HepG2 (cell line): ENCODE results near the gene FAM177B. TPM values are rescaled to one million over a fixed set of nuclear protein-coding genes. Genes with fewer than 3 reads are reported as not detected.

Experiments
- ATAC-seq: fragments of 200-7000 bp; cut with Tn5 transposase; 3 replicates; pipeline ENCODE4 v1.9.1; 2020; ENCODE audit warnings: mild to moderate bottlenecking, moderate library complexity
- BruUV-seq: library from RNA; stranded (reverse); fragments of 400-500 nt; replicated peaks from 2 replicates; lab custom pipeline; 2021; lab: Mats Ljungman, UMichigan
- CTCF ChIA-PET: fragments of 300-600 bp; formaldehyde crosslinking; extraction: SDS; loops from one replicate; lab custom pipeline; 2021; ENCODE audit warnings: low total read pairs, inconsistent platforms, low intra/inter-chr PET ratio; lab: Yijun Ruan, JAX
- POLR2A ChIA-PET: fragments of 350-600 bp; sonication (Branson Sonifier 250); formaldehyde crosslinking; loops from one replicate; lab custom pipeline; 2020; ENCODE audit warnings: antibody characterized with exemption, inconsistent platforms; lab: Yijun Ruan, JAX
- DNase-seq: peaks from one replicate; pipeline ENCODE4 v3.0.0-alpha.2; 2015; ENCODE audit warnings: low spot score
- FAIRE-seq: peaks from 3 replicates; lab custom pipeline; 2011; peaks lifted over from hg19 to GRCh38; lab: Jason Lieb, UNC
- H2AFZ ChIP-seq: one replicate; pipeline ENCODE4 v1.6.1; 2011; ENCODE audit warnings: low read length, inconsistent platforms
- H3K27ac ChIP-seq: fragments of 300-600 bp; 3 replicates; pipeline ENCODE4 v1.8.0; 2011; ENCODE audit warnings: mixed run types, mild to moderate bottlenecking, mixed read lengths, low read length, inconsistent platforms; ENCODE audit not compliant: insufficient read depth; ENCODE audit errors: extremely low read length
- H3K27me3 ChIP-seq, 2 experiments: fragments of 200-600 bp in 1 of 2; 2 replicates in 1 of 2; 3 replicates in 1 of 2; pipeline versions ENCODE4 v1.6.0 to v1.8.0; 2011; ENCODE audit warnings: low read length in 2 of 2, mild to moderate bottlenecking in 2 of 2, moderate library complexity in 2 of 2, inconsistent platforms in 1 of 2; ENCODE audit not compliant: insufficient read depth in 2 of 2, control insufficient read depth in 1 of 2
- H3K36me3 ChIP-seq, 2 experiments: fragments of 200-600 bp in 1 of 2; replicated peaks in 1 of 2; 2 replicates in 1 of 2; 3 replicates in 1 of 2; pipeline versions ENCODE4 v1.5.1 to v1.8.0; 2011; ENCODE audit warnings: low read length in 2 of 2, inconsistent platforms in 1 of 2; ENCODE audit not compliant: insufficient read depth in 2 of 2, control insufficient read depth in 1 of 2
- H3K4me1 ChIP-seq: 2 replicates; pipeline ENCODE4 v1.5.1; 2012; ENCODE audit warnings: low read length, inconsistent platforms; ENCODE audit not compliant: insufficient read depth
- H3K4me2 ChIP-seq: 2 replicates; pipeline ENCODE4 v1.6.0; 2011; ENCODE audit warnings: low read depth, low read length, inconsistent platforms
- H3K4me3 ChIP-seq, 3 experiments: fragments of 200-600 bp in 1 of 3; sonication (generic), shearing (Covaris generic) in 1 of 3; replicated peaks in 1 of 3; 2 replicates each; pipeline ENCODE4 v1.5.1; 2011 to 2016; ENCODE audit warnings: low read length in 3 of 3, inconsistent platforms in 2 of 3, low read depth in 2 of 3, mild to moderate bottlenecking in 2 of 3, control low read depth in 1 of 3, mixed read lengths in 1 of 3; ENCODE audit not compliant: insufficient read depth in 1 of 3
- H3K79me2 ChIP-seq: one replicate; pipeline ENCODE4 v1.6.1; 2011; ENCODE audit warnings: low read length, inconsistent platforms; ENCODE audit not compliant: insufficient read depth
- H3K9ac ChIP-seq: 2 replicates; pipeline ENCODE4 v1.6.0; 2011; ENCODE audit warnings: mild to moderate bottlenecking, low read depth, low read length, inconsistent platforms; ENCODE audit not compliant: insufficient read depth
- H3K9me3 ChIP-seq: 2 replicates; pipeline ENCODE4 v1.5.1; 2012; ENCODE audit warnings: mild to moderate bottlenecking, low read length
- H4K20me1 ChIP-seq: 2 replicates; pipeline ENCODE4 v1.6.0; 2011; ENCODE audit warnings: inconsistent platforms, mild to moderate bottlenecking, low read length, moderate library complexity; ENCODE audit not compliant: insufficient read depth
- CEBPG ChIP-seq: IDR thresholded peaks from 2 replicates; pipeline ENCODE4 v1.6.1; 2016
- KDM6A ChIP-seq: IDR thresholded peaks from 2 replicates; pipeline ENCODE4 v1.6.1; 2016; ENCODE audit warnings: low read depth
- SRSF1 ChIP-seq: fragments of 200-400 bp; formaldehyde crosslinking; optimal IDR thresholded peaks from 2 replicates; pipeline ENCODE3; 2017; ENCODE audit warnings: mild to moderate bottlenecking, low read depth, low read length, moderate library complexity
- ZNF142 ChIP-seq: sonication (generic); formaldehyde crosslinking; IDR thresholded peaks from 2 replicates; pipeline ENCODE4 v1.4.0; 2020; ENCODE audit warnings: missing genetic modification reagents
- WGBS: methylation state at CpG from one replicate; pipeline ENCODE4 v1.1.6; 2017; ENCODE audit warnings: low lambda C conversion rate; 5-methylcytosine and 5-hydroxymethylcytosine counted together
- in situ Hi-C: cut with HindIII; loops from 2 replicates; pipeline ENCODE4 v1.10.0; 2017; ENCODE audit warnings: low pct_unique_long_range_greater_than_20kb; ENCODE audit not compliant: extremely low pct_ligation_motif_present
- intact Hi-C: fragments of 100-400 bp; cut with micrococcal nuclease; formaldehyde crosslinking; loops from one replicate; pipeline ENCODE4 v1.10.0; 2022; ENCODE audit not compliant: unreplicated experiment
- polyA plus RNA-seq, 8 experiments: library from polyadenylated mRNA; depleted of rRNA in 3 of 8; stranded (reverse) in 7 of 8; unstranded in 1 of 8; fragments of >200 nt; fragmentation: Illumina TruSeq in 4 of 8; extraction: Trizol in 4 of 8; gene quantifications; 2 replicates each; pipeline versions ENCODE4 v1.2.1 to v1.2.3, GENCODE V29; 2011 to 2016; ENCODE audit warnings: low read depth in 4 of 8, missing spikeins in 1 of 8, mixed read lengths in 1 of 8; ENCODE audit not compliant: insufficient read depth in 1 of 8
- total RNA-seq, 5 experiments: library from RNA; depleted of rRNA; stranded (reverse); fragments of >200 nt; fragmentation: Illumina TruSeq; extraction: Trizol; gene quantifications; 2 replicates each; pipeline ENCODE4 v1.2.3, GENCODE V29; 2016; ENCODE audit warnings: low read depth in 1 of 5

The FAM177B gene
- total and polyA plus RNA-seq, 2 of the 13 experiments (the other 11 are each of a cell fraction or from before 2014, with no cell fraction given): 0.05 TPM; not detected in 1

GRCh38 chr1:222739465-222739864, 2.5 kb downstream of the FAM177B start (continued):
- no peak for TF ChIP-seq SRSF1

- Histone ChIP-seq H3K36me3 (0 out of 5 replicates have a peak, but pooled peaks cover 0 to 6% of the 10 kb centered on the region in 2 experiments), H3K27ac (no peak overlapping the region), H3K4me3 (no peak overlapping the region), H3K9ac (no peak overlapping the region), H3K9me3 (no peaks in the 10 kb centered on the region), H3K4me2 (no peak overlapping the region), H3K79me2 (no peaks in the 10 kb centered on the region), H3K27me3 (no peaks in the 10 kb centered on the region), H3K4me1 (no peaks in the 10 kb centered on the region), H4K20me1 (no peaks in the 10 kb centered on the region), H2AFZ (no peak overlapping the region)
- 6% methylated on average over 1 of the region's 1 CpG for WGBS
- intact Hi-C loops: loop anchor here (1.0 kb wide), 1 partner anchor 341 kb away; no protein-coding TSS in a partner anchor
- in situ Hi-C loops: no loop called here
- POLR2A ChIA-PET: no interaction called here
- DNase-seq (no peak), ATAC-seq (0 out of 3 replicates have a peak, but pooled peaks have one; percentile 28), FAIRE-seq (no peak)
- TF ChIP-seq CEBPG (CRISPR knock-in tag): 0 out of 2 replicates have a peak, but pooled peaks have one; percentile 21
- no peak for TF ChIP-seq ZNF142 (CRISPR knock-in tag)
- TF ChIP-seq KDM6A (CRISPR knock-in tag): no peak
- no TSS peak for BruUV-seq
- CTCF ChIA-PET: no interaction called here
These were observed 2.9 kb downstream of the FAM177B start for GRCh38 chr1:222739929-222740328.
